GM12875 (cell line): Measurements from ENCODE around the gene CDH18.

Source experiments
- H3K4me3 ChIP-seq: one replicate; pipeline ENCODE4 v1.5.1; 2011; ENCODE audit warnings: low read depth, low read length, control low read depth
- TF ChIP-seq, protein P1 (sequence below): IDR thresholded peaks from 2 replicates; pipeline ENCODE4 v1.5.1; 2011; ENCODE audit warnings: low read depth, mild to moderate bottlenecking, control low read depth, inconsistent platforms, low read length, moderate library complexity, borderline replicate concordance; ENCODE audit not compliant: insufficient read depth

Gene CDH18

DNA sequence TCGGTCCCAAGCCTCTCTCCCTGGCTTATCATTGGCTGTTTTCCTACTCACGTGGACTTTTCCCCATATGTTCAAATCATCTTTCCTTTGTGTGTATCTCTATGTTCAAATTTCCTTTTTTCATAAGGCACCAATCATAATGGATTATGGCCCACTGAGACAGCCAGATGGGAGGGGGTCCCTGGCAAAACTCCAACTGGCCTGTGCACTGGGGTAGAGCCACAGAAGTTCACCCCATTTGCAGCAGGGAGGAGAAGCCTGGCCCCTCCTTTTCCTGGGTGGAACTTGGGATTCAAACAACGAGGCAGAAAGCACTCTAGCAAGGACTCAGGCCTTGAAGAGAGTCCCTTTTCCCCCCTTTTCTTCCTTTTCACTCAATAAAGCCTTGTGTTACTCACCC lies 362.4 kb downstream of the CDH18 start:
- TF ChIP-seq, protein P1, sequence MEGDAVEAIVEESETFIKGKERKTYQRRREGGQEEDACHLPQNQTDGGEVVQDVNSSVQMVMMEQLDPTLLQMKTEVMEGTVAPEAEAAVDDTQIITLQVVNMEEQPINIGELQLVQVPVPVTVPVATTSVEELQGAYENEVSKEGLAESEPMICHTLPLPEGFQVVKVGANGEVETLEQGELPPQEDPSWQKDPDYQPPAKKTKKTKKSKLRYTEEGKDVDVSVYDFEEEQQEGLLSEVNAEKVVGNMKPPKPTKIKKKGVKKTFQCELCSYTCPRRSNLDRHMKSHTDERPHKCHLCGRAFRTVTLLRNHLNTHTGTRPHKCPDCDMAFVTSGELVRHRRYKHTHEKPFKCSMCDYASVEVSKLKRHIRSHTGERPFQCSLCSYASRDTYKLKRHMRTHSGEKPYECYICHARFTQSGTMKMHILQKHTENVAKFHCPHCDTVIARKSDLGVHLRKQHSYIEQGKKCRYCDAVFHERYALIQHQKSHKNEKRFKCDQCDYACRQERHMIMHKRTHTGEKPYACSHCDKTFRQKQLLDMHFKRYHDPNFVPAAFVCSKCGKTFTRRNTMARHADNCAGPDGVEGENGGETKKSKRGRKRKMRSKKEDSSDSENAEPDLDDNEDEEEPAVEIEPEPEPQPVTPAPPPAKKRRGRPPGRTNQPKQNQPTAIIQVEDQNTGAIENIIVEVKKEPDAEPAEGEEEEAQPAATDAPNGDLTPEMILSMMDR: no peak

DNA sequence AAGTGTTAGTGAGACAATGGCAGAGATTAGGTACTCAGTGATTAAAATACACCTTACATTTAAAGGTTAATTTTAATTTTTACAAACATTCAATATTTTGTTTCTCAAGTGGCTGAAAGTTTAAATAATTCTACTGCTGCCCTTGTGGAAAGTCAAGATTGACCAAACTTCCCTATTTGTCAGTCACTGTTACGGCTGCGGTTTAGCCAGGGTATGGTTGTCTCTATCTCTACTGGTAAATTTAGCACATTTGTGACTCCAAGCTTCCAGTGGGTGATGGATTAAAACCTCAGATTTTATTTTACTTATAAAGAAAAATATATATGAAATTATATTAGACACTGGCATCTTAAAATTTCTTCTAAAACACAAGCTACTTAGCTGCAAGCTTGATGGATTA lies 368.4 kb downstream of the CDH18 start:
- H3K4me3 ChIP-seq: no peak overlapping the region
- TF ChIP-seq, protein P1: no peak

More for the DNA sequence above, 362.4 kb downstream of the CDH18 start:
- no peak overlapping the region for H3K4me3 ChIP-seq

DNA sequence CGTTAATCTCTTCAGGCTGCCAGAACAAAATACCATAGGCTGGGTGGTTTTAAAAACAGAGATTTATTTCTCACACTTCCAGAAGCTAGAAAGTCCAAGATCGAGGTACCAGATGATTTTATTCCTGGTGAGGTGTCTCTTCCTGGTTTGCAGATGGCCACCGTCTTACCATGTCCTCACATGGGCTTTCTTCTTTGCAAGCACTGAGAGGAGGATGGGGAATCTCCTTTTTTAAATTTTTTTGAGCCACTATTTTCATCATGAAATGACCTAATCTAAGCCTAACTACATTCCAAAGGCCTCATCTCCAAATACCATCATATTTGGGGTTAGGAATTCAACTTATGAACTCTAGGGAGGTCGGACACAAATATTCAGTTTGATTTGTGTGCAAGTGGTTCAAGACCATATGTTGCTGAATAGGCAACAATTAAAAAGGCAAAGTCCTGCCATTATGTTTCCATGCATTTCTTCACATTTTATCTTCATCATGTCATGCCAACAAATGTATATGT lies 371.2 kb downstream of the CDH18 start:
- no peak overlapping the region for H3K4me3 ChIP-seq
- TF ChIP-seq, protein P1: no peak

DNA sequence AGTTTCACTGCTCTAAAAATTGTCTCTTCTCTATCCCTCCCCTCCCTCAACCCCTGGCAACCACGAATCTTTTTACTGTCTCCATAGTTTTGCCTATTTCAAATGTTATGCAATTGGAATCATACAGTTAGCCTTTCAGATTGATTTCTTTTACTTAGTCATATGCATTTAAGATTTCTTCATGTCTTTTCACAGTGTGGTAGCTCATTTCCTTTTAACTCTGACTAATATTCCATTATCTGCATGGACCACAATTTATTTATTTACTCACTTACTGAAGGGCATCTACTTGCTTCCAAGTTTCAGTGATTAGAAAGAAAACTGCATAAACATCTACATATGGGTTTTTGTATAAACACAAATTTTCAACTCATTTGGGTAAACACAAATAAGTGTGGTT lies 372.3 kb downstream of the CDH18 start:
- no peak overlapping the region for H3K4me3 ChIP-seq
- TF ChIP-seq, protein P1: no peak

DNA sequence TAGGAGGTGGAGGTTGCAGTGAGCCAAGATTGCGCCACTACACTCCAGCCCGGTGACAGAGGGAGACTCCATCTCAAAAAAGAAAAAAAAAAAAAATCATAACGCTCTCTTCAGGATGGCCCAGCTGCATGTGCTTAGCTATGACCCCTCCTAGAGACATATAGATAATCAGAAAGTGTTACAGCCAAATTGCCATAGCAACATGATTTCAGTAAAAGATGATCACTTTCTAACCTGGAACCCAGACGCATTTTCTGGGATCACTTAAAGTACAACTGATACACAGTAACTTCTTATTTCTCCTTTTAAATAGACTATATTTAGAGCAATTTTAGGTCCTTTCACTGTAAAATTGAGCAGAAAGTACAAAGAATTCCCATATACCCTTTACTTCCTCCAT lies 372.9 kb downstream of the CDH18 start:
- TF ChIP-seq, protein P1: no peak
- H3K4me3 ChIP-seq: no peak overlapping the region

DNA sequence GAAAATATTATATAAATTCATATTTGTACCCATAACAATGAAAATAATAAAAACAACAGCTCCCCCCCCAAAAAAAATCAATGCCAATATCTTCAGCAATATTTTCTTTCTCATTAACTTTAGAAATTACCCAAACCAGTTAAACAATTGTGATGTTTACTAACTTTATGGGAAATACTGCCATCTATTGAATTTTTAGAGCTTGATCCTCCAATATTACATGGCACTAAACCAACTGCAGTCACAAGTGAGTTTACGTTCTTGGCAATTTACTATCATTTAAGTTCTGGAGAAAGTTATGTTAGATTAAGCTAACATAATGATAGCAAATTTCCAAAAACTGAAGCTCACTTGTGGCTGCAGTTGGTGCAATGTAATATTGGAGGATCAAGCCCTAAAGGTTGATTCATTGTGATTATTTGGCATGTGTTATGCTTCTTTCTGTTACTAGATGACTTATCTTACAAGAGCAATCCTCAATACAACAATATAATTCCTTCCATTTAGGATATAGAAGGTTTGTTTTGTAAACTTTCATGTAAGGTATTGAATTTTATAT lies 379.5 kb downstream of the CDH18 start:
- TF ChIP-seq, protein P1: no peak
- no peak overlapping the region for H3K4me3 ChIP-seq

DNA sequence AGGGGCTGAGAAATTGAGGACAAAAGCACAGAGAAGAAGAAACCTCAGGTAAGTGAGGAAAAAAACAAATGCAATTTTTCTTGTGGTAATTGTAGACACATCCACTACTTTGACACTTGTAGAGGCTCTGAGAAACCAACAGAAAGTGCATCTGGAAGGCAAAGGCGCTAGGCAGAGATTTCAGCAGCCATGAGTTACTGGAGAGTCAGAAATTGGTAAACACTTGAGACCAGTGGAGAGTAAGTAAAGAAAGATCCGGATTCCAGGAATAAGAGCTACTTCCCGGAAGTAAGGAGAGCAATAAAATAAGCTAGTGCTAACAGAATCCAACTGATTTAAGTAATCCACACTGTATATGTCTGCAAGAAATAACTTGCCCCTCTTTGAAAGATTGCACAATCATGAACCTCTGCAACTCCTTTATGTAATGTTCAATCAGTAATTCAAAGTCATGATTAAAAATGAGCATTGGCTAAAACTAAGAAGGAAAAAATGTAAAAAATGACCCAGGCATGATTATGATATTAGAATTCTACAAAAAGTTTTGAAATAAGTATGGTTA lies 382.1 kb downstream of the CDH18 start:
- H3K4me3 ChIP-seq: no peak overlapping the region
- TF ChIP-seq, protein P1: no peak
